Measurements from ENCODE around the gene CASP7.

The CASP7 gene

GRCh38 chr10:113683300-113683699 lies 3.6 kb downstream of the CASP7 start:
- TF ChIP-seq CTCF (IDR thresholded peaks at IDR 0.05; ENCODE audit: control extremely low read depth, extremely low read depth, low read depth, missing control alignments) = no peak
- ChIA-PET POLR2A (no interaction called here), CTCF (interaction anchor here (0.9 to 2.5 kb wide), 3 partner anchors 9 to 832 kb away, joined by 3 to 9 read pairs (median 6); no protein-coding TSS in a partner anchor)
- no peak for DNase-seq (ENCODE audit: extremely low spot score)

- ChIA-PET POLR2A (no interaction called here), CTCF (no interaction called here)
- TF ChIP-seq CTCF (IDR thresholded peaks at IDR 0.05; ENCODE audit: control extremely low read depth, extremely low read depth, low read depth, missing control alignments) = no peak
- DNase-seq (ENCODE audit: extremely low spot score) = no peak
Measured at GRCh38 chr10:113686028-113686427, 6.3 kb downstream of the CASP7 start.

DNA sequence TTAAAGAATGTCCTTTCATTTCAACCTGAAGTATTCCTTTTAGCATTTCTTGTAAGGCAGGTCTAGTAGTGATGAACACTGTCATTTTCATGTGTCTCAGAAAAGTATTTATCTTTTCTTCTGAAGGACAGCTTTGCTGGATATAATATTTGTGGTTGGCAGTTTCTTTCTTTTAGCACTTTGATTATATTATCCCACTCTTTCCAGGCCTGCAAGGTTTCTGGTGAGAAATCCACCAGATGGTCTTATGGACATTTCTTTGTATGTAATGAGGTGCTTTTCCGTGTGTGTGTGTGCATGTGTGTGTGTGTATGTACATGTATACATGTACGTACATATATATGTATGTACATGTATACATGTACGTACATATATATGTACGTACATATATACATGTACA lies 7.3 kb downstream of the CASP7 start:
- TF ChIP-seq CTCF (IDR thresholded peaks at IDR 0.05; ENCODE audit: control extremely low read depth, extremely low read depth, low read depth, missing control alignments) = no peak
- ChIA-PET POLR2A (no interaction called here), CTCF (interaction anchor here (0.6 to 1.3 kb wide), 2 partner anchors 15 to 23 kb away, joined by 3 read pairs; partner anchors contain the start of gene NRAP)
- DNase-seq (ENCODE audit: extremely low spot score) = no peak

- CTCF ChIA-PET = interaction anchor here (1.9 to 3.0 kb wide), 3 partner anchors 10 to 16 kb away, joined by 5 to 15 read pairs (median 8); partner anchors contain the start of gene CASP7
- TF ChIP-seq CTCF (IDR thresholded peaks at IDR 0.05; ENCODE audit: control extremely low read depth, extremely low read depth, low read depth, missing control alignments) = no peak
- no peak for DNase-seq (ENCODE audit: extremely low spot score)
- POLR2A ChIA-PET = no interaction called here
Measured at GRCh38 chr10:113689057-113689456, 9.3 kb downstream of the CASP7 start.

DNA sequence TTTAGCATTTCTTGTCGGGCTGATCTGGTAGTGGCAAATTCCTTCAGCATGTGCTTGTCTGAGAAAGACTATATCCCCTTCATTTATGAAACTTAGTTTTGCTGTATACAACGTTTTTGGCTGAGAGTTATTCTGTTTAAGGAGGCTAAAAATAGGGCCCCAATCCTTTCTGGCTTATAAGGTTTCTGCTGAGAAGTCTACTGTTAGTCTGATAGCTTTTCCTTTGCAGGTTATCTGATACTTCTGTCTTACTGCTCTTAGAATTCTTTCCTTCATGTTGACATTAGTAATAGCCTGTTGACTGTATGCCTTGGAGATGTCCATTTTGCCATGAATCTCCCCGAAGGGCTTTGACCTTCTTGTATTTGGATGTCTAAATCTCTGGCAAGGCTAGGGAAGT lies 9.9 kb downstream of the CASP7 start:
- ChIA-PET CTCF (interaction anchor here (1.1 to 3.0 kb wide), 4 partner anchors 9 to 18 kb away, joined by 3 to 15 read pairs (median 6); partner anchors contain the start of gene CASP7), POLR2A (no interaction called here)
- no peak for TF ChIP-seq CTCF (IDR thresholded peaks at IDR 0.05; ENCODE audit: control extremely low read depth, extremely low read depth, low read depth, missing control alignments)
- no peak for DNase-seq (ENCODE audit: extremely low spot score)

DNA sequence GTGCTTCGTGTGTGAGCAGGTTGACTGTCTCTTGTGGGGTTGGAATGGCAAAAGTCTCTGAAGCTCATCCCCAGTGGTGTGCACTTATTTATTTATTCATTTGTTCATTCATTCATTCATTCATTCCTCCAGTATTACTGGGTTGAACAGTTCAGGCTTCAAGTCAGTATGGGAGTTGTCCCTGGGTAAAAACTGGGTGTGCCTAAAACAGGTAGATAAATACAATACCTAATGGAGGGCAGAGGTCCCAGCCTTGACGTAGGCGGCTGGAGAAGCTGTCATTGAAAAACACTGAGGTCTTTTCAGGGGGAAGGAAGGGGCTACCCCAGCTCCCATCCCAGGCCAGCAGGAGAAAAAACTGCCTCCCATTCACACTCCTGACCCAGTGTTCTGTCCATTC lies 11.0 kb downstream of the CASP7 start:
- no peak for TF ChIP-seq CTCF (IDR thresholded peaks at IDR 0.05; ENCODE audit: control extremely low read depth, extremely low read depth, low read depth, missing control alignments)
- DNase-seq (ENCODE audit: extremely low spot score) = no peak
- POLR2A ChIA-PET = no interaction called here
- CTCF ChIA-PET = interaction anchor here (0.9 to 3.0 kb wide), 3 partner anchors 12 to 413 kb away, joined by 3 to 15 read pairs (median 4); no protein-coding TSS in a partner anchor

Data from GM10248 (cell line).